ENCODE measurements around the gene GNA15.

DNA sequence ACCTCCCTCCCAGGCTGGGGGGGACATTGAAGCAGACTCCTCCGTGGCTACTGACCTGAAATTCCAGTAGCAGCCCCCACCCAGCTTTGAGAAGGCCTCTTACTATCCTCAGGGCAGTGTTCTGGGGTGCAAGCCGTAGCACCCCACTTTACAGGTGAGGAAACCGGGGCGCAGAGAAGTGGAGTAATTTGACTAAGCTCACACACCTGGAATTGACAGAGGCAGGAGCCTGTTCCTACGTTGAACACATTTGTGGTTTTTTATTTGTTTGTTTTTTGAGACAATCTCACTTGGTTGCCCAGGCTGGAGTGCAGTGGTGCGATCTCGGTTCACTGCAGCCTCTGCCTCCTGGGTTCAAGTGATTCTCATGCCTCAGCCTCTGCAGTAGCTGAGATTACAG, 28.1 kb downstream of the GNA15 start:
- TF ChIP-seq CHD2 (IDR thresholded peaks at IDR 0.05; ENCODE audit: low read length) (no peak), EP300 (IDR thresholded peaks at IDR 0.05; ENCODE audit: borderline replicate concordance in 1 of 2, low read depth in 2 of 2, low read length in 2 of 2) (no peak), CREB1 (IDR thresholded peaks at IDR 0.05) (no peak), MAFK (IDR thresholded peaks at IDR 0.05; ENCODE audit: low read depth, low read length) (no peak), EZH2 (IDR thresholded peaks at IDR 0.05; ENCODE audit: low read depth, low read length, severe bottlenecking) (no peak), SIN3A (conservative IDR thresholded peaks at IDR 0.05 in 1 of 2, IDR thresholded peaks at IDR 0.05 in 1 of 2; ENCODE audit: low read depth in 1 of 2, low read length in 2 of 2) (no peak), FOSL1 (IDR thresholded peaks at IDR 0.05; ENCODE audit: insufficient read depth, low read depth, low read length) (no peak), KDM1A (IDR thresholded peaks at IDR 0.05; ENCODE audit: borderline replicate concordance, low read length) (no peak)
- TF ChIP-seq, protein P1, sequence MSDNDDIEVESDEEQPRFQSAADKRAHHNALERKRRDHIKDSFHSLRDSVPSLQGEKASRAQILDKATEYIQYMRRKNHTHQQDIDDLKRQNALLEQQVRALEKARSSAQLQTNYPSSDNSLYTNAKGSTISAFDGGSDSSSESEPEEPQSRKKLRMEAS (IDR thresholded peaks at IDR 0.05): no peak
- TF ChIP-seq, protein P2, sequence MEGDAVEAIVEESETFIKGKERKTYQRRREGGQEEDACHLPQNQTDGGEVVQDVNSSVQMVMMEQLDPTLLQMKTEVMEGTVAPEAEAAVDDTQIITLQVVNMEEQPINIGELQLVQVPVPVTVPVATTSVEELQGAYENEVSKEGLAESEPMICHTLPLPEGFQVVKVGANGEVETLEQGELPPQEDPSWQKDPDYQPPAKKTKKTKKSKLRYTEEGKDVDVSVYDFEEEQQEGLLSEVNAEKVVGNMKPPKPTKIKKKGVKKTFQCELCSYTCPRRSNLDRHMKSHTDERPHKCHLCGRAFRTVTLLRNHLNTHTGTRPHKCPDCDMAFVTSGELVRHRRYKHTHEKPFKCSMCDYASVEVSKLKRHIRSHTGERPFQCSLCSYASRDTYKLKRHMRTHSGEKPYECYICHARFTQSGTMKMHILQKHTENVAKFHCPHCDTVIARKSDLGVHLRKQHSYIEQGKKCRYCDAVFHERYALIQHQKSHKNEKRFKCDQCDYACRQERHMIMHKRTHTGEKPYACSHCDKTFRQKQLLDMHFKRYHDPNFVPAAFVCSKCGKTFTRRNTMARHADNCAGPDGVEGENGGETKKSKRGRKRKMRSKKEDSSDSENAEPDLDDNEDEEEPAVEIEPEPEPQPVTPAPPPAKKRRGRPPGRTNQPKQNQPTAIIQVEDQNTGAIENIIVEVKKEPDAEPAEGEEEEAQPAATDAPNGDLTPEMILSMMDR (IDR thresholded peaks at IDR 0.05; ENCODE audit: control extremely low read depth in 1 of 3, insufficient read depth in 1 of 3, low read depth in 1 of 3, low read length in 3 of 3): no peak
- TF ChIP-seq, protein P3, sequence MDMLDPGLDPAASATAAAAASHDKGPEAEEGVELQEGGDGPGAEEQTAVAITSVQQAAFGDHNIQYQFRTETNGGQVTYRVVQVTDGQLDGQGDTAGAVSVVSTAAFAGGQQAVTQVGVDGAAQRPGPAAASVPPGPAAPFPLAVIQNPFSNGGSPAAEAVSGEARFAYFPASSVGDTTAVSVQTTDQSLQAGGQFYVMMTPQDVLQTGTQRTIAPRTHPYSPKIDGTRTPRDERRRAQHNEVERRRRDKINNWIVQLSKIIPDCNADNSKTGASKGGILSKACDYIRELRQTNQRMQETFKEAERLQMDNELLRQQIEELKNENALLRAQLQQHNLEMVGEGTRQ (IDR thresholded peaks at IDR 0.05; ENCODE audit: low read length): no peak
